Thoracic aorta (tissue), 2 donors: Measurements from ENCODE around the gene FOXD1. TPM values are rescaled to one million over a fixed set of nuclear protein-coding genes. Genes with fewer than 3 reads are reported as not detected.
"Not testable (repeated sequence)": the region's sequence is repeated elsewhere in the genome, so short reads cannot be mapped to it uniquely, and the experiment has no call there.

Source experiments
- ATAC-seq: fragments of 150-250 bp; one replicate; pipeline ENCODE4 v1.8.0; 2017; ENCODE audit warnings: low read depth; ENCODE audit not compliant: insufficient number of reproducible peaks, low FRiP score
- DNase-seq: peaks from one replicate; pipeline ENCODE4 v3.0.0-alpha.2; 2020; ENCODE audit warnings: low spot score
- H3K27ac ChIP-seq, 2 donors: fragments of 200-600 bp; sonication (generic); 1 replicate in 1 of 2; 2 replicates in 1 of 2; pipeline ENCODE4 v1.5.1; 2016; ENCODE audit warnings: mild to moderate bottlenecking in 2 of 2, moderate library complexity in 2 of 2
- H3K27me3 ChIP-seq: fragments of 200-600 bp; sonication (generic); replicated peaks from 2 replicates; pipeline ENCODE4 v1.6.0; 2016; ENCODE audit warnings: mild to moderate bottlenecking; ENCODE audit not compliant: insufficient read depth
- H3K36me3 ChIP-seq: fragments of 200-600 bp; sonication (generic); one replicate; pipeline ENCODE4 v1.5.1; 2016
- H3K4me1 ChIP-seq, 2 donors: fragments of 200-600 bp; sonication (generic); 1 replicate in 1 of 2; 2 replicates in 1 of 2; pipeline versions ENCODE4 v1.5.1 to v1.6.0; 2016; ENCODE audit warnings: low read depth in 2 of 2, mild to moderate bottlenecking in 1 of 2; ENCODE audit not compliant: control insufficient read depth in 1 of 2
- H3K4me3 ChIP-seq: fragments of 200-600 bp; sonication (generic); 2 replicates; pipeline ENCODE4 v1.5.1; 2016; ENCODE audit warnings: mild to moderate bottlenecking
- H3K9me3 ChIP-seq: fragments of 200-600 bp; sonication (generic); 2 replicates; pipeline ENCODE4 v1.5.1; 2016
- total RNA-seq, 2 donors: library from RNA; depleted of rRNA; stranded (reverse); fragments of >200 nt; gene quantifications; one replicate each; pipeline versions ENCODE4 v1.1.0 to v1.2.3, GENCODE V29; 2016
- TF ChIP-seq, protein P1 (sequence below): fragments of 200-600 bp; sonication (generic); IDR thresholded peaks from one replicate; pipeline ENCODE4 v1.5.1; 2019; ENCODE audit warnings: antibody characterized with exemption

FOXD1 gene
- total RNA-seq, 2 donors from 2014 or later, result 6.8 to 10.0 TPM

- Histone ChIP-seq H3K9me3 (no peaks in the 10 kb centered on the region), H3K36me3 (no peaks in the 10 kb centered on the region), H3K27me3 (no peaks in the 10 kb centered on the region), H3K4me3 (no peak overlapping the region), H3K27ac (no peak overlapping the region), H3K4me1 (peaks cover 15 to 34% of the 10 kb centered on the region in 2 donors)
- no peak for DNase-seq
- TF ChIP-seq, protein P1, sequence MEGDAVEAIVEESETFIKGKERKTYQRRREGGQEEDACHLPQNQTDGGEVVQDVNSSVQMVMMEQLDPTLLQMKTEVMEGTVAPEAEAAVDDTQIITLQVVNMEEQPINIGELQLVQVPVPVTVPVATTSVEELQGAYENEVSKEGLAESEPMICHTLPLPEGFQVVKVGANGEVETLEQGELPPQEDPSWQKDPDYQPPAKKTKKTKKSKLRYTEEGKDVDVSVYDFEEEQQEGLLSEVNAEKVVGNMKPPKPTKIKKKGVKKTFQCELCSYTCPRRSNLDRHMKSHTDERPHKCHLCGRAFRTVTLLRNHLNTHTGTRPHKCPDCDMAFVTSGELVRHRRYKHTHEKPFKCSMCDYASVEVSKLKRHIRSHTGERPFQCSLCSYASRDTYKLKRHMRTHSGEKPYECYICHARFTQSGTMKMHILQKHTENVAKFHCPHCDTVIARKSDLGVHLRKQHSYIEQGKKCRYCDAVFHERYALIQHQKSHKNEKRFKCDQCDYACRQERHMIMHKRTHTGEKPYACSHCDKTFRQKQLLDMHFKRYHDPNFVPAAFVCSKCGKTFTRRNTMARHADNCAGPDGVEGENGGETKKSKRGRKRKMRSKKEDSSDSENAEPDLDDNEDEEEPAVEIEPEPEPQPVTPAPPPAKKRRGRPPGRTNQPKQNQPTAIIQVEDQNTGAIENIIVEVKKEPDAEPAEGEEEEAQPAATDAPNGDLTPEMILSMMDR, result no peak
- no peak for ATAC-seq
These were observed 33.4 kb downstream of the FOXD1 start for GRCh38 chr5:73415171-73415570.

DNA sequence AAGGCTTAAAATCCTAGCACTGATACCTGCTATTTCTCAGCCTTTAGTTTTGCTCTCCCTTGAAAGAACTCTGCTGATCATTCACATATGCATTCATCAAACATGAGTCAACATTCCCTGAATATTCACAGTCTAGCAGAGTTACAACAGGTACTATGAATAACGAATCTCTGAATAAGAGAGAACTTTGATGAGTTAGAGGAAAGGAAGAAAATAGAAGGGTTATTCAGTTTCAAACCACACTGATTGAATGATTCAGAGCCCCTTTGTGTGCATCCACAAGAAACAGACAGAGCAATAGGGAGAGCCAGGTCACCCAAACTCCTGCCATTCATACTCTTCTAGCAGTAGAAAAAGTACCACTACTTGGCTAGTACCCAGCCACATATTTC is 36.0 kb downstream of the FOXD1 start:
- H3K4me1 ChIP-seq, result peaks cover 5 to 9% of the 10 kb centered on the region in 2 donors
- no peak overlapping the region for H3K4me3 ChIP-seq
- no peak for ATAC-seq
- no peaks in the 10 kb centered on the region for H3K27me3 ChIP-seq
- H3K36me3 ChIP-seq, result no peaks in the 10 kb centered on the region
- TF ChIP-seq, protein P1, result no peak
- no peaks in the 10 kb centered on the region for H3K9me3 ChIP-seq
- DNase-seq, result no peak
- no peak overlapping the region for H3K27ac ChIP-seq

DNA sequence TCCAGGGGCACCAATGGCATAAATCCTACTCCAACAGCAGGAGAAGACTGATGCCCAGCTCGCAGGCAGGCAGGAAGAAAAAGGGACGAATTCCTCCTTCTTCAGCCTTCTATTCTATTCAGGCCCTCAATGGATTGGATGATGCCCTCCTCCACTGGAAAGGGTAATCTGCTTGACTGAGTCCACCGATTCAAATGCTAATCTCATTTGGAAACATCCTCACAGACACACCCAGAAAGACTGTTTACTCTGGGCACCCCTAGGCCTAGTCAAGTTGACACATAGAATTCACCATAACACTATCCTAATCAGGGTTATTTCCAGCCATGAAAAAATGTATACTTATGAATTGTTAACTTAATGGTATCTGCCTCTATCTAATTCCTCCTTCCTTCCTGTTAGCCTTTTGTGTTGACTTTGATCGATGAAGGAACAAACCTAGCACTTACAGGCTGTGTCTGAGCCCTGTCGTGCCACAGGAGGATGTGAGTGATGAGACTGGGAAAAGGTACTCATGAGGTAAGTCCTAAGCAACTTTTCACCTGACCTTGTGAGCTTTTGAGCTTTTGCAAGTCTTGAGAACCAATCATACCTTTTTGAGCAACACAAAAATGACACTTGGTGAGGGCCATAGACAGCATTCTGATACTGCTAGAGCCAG is 36.5 kb downstream of the FOXD1 start:
- peaks cover 0 to 4% of the 10 kb centered on the region in 2 donors for H3K4me1 ChIP-seq
- no peaks in the 10 kb centered on the region for H3K36me3 ChIP-seq
- H3K27me3 ChIP-seq, result no peaks in the 10 kb centered on the region
- H3K27ac ChIP-seq, result no peak overlapping the region
- TF ChIP-seq, protein P1, result no peak
- no peak overlapping the region for H3K4me3 ChIP-seq
- DNase-seq (no peak), ATAC-seq (no peak)
- H3K9me3 ChIP-seq, result no peaks in the 10 kb centered on the region

GRCh38 chr5:73409927-73410326 is 38.6 kb downstream of the FOXD1 start:
- H3K36me3 ChIP-seq, ATAC-seq, H3K9me3 ChIP-seq, H3K27me3 ChIP-seq, H3K27ac ChIP-seq, DNase-seq, H3K4me3 ChIP-seq, H3K4me1 ChIP-seq: not testable (repeated sequence)

GRCh38 chr5:73405691-73406090 is 42.9 kb downstream of the FOXD1 start:
- no peak overlapping the region for H3K4me3 ChIP-seq
- no peaks in the 10 kb centered on the region for H3K27me3 ChIP-seq
- H3K36me3 ChIP-seq, result no peaks in the 10 kb centered on the region
- peaks cover 0 to 3% of the 10 kb centered on the region in 2 donors for H3K4me1 ChIP-seq
- H3K9me3 ChIP-seq, result no peaks in the 10 kb centered on the region
- DNase-seq (no peak), ATAC-seq (no peak)
- H3K27ac ChIP-seq, result no peak overlapping the region
- TF ChIP-seq, protein P1, result no peak

DNA sequence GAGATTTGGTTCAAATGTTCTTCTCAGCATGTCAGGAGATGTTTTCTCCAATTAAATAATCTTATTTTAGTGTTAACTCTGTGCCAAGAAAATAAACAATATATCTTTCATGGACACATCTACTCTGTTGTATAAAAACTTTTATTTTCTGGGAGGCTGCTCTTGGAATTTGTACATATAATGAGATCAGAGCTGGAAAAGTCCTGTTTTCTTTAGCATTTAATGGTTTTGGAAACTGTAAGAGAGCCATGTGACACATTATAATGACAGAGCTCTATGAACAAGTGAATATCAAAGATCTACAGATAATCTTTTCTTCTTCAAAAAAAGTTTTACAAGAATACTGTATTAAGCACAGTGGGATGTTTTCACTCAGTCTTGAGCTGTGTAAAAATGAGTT is 48.8 kb downstream of the FOXD1 start:
- TF ChIP-seq, protein P1, result no peak
- no peak for ATAC-seq
- no peak overlapping the region for H3K4me3 ChIP-seq
- DNase-seq, result no peak
- H3K27ac ChIP-seq, result no peak overlapping the region
- no peaks in the 10 kb centered on the region for H3K9me3 ChIP-seq
- no peaks in the 10 kb centered on the region for H3K36me3 ChIP-seq
- H3K4me1 ChIP-seq, result no peaks in the 10 kb centered on the region
- H3K27me3 ChIP-seq, result no peaks in the 10 kb centered on the region
